Caco-2 (cell line): ENCODE results near the gene MEA1. TPM values are rescaled to one million over a fixed set of nuclear protein-coding genes. Genes with fewer than 3 reads are reported as not detected.

Source experiments
- BruUV-seq: library from RNA; stranded (reverse); fragments of 400-500 nt; replicated peaks from 2 replicates; lab custom pipeline; 2021; lab: Mats Ljungman, UMichigan
- CTCF ChIA-PET: fragments of 300-600 bp; sonication (Branson Sonifier 250); formaldehyde crosslinking; loops from one replicate; lab custom pipeline; 2022; ENCODE audit warnings: antibody characterized with exemption; lab: Charles Lee
- POLR2A ChIA-PET: fragments of 300-600 bp; sonication (Branson Sonifier 250); formaldehyde crosslinking; loops from one replicate; lab custom pipeline; 2022; ENCODE audit warnings: antibody characterized with exemption; lab: Charles Lee
- DNase-seq, 2 experiments: peaks; one replicate each; pipeline versions ENCODE4 v3.0.0 to v3.0.0-alpha.2; 2020 to 2022
- H3K27me3 ChIP-seq: replicated peaks from 2 replicates; pipeline ENCODE4 v1.6.0; 2011; ENCODE audit warnings: low read length; ENCODE audit not compliant: control insufficient read depth, insufficient read depth
- H3K36me3 ChIP-seq: 2 replicates; pipeline ENCODE4 v1.5.1; 2011; ENCODE audit warnings: low read length; ENCODE audit not compliant: control insufficient read depth, insufficient read depth
- H3K4me1 ChIP-seq: fragments of 250-450 bp; sonication (Bioruptor Pico); 2 replicates; pipeline ENCODE4 v1.5.1; 2020; ENCODE audit warnings: mild to moderate bottlenecking
- H3K4me3 ChIP-seq: 2 replicates; pipeline ENCODE4 v1.5.1; 2011; ENCODE audit warnings: low read depth, mild to moderate bottlenecking, control low read depth, low read length
- H3K9me3 ChIP-seq: fragments of 250-450 bp; sonication (Bioruptor Pico); 2 replicates; pipeline ENCODE4 v1.5.1; 2020; ENCODE audit warnings: mild to moderate bottlenecking, moderate library complexity
- H3K27ac Mint-ChIP-seq: one replicate; pipeline ENCODE4 v1.8.0; 2022; ENCODE audit warnings: mixed read lengths; ENCODE audit not compliant: unreplicated experiment
- H3K27me3 Mint-ChIP-seq: one replicate; pipeline ENCODE4 v1.8.0; 2022; ENCODE audit warnings: mixed read lengths; ENCODE audit not compliant: insufficient read depth, unreplicated experiment
- H3K36me3 Mint-ChIP-seq: one replicate; pipeline ENCODE4 v1.8.0; 2022; ENCODE audit warnings: mild to moderate bottlenecking, mixed read lengths; ENCODE audit not compliant: insufficient read depth, unreplicated experiment
- H3K4me1 Mint-ChIP-seq: one replicate; pipeline ENCODE4 v1.8.0; 2022; ENCODE audit warnings: low read depth, mixed read lengths; ENCODE audit not compliant: unreplicated experiment
- H3K4me3 Mint-ChIP-seq: one replicate; pipeline ENCODE4 v1.8.0; 2022; ENCODE audit warnings: mild to moderate bottlenecking, moderate library complexity, mixed read lengths; ENCODE audit not compliant: unreplicated experiment
- H3K9me3 Mint-ChIP-seq: one replicate; pipeline ENCODE4 v1.8.0; 2022; ENCODE audit warnings: mixed read lengths; ENCODE audit not compliant: unreplicated experiment
- CTCF ChIP-seq, 2 experiments: fragments of 200-600 bp in 1 of 2; IDR thresholded peaks; 1 replicate in 1 of 2; 2 replicates in 1 of 2; pipeline versions ENCODE4 v1.5.1 to v1.8.0; 2011 to 2022; ENCODE audit warnings: antibody characterized with exemption in 1 of 2, control low read depth in 1 of 2, inconsistent platforms in 1 of 2, low read depth in 1 of 2, low read length in 1 of 2, mild to moderate bottlenecking in 1 of 2, moderate library complexity in 1 of 2; ENCODE audit not compliant: insufficient read depth in 1 of 2, severe bottlenecking in 1 of 2, unreplicated experiment in 1 of 2
- intact Hi-C: fragments of 100-400 bp; cut with micrococcal nuclease; formaldehyde crosslinking; loops from one replicate; pipeline ENCODE4 v1.10.0; 2022; ENCODE audit not compliant: unreplicated experiment
- total RNA-seq: library from RNA; stranded (reverse); gene quantifications from 2 replicates; pipeline ENCODE4 v1.2.3, GENCODE V29; 2022

MEA1 gene
- total RNA-seq, 1 experiment from 2014 or later, result 62.3 TPM

GRCh38 chr6:42996513-42996912, 17.2 kb downstream of the MEA1 start:
- POLR2A ChIA-PET, result interaction anchor here (1.0 kb wide), 1 partner anchor 12 kb away, joined by 3 read pairs; the partner anchor contains the start of gene PPP2R5D

GRCh38 chr6:42993445-42993844, 20.3 kb downstream of the MEA1 start:
- no peak for DNase-seq
- Histone ChIP-seq H3K27me3 (no peaks in the 10 kb centered on the region), H3K9me3 (no peaks in the 10 kb centered on the region), H3K4me1 (no peaks in the 10 kb centered on the region), H3K4me3 (no peak overlapping the region), H3K36me3 (peaks cover 2% of the 10 kb centered on the region; the same call in 1 of the 2 replicates)
- Mint-ChIP-seq H3K36me3 (peaks cover 20% of the 10 kb centered on the region), H3K27me3 (no peaks in the 10 kb centered on the region), H3K4me3 (no peak overlapping the region), H3K9me3 (no peaks in the 10 kb centered on the region), H3K27ac (no peak overlapping the region), H3K4me1 (peaks cover 2% of the 10 kb centered on the region)
- CTCF ChIA-PET, result interaction anchor here (0.7 kb wide), 1 partner anchor 23 kb away, joined by 3 read pairs; no protein-coding TSS in a partner anchor
- POLR2A ChIA-PET, result no interaction called here
- BruUV-seq, result no TSS peak
- intact Hi-C loops, result no loop called here
- TF ChIP-seq CTCF (IDR thresholded peaks at IDR 0.05; ENCODE audit: insufficient read depth in 1 of 2, low read depth in 1 of 2, low read length in 1 of 2, severe bottlenecking in 1 of 2, unreplicated experiment in 1 of 2), result no peak

More at GRCh38 chr6:42996513-42996912, 17.2 kb downstream of the MEA1 start:
- peak in 1 of 2 experiments; percentile 11 for TF ChIP-seq CTCF (IDR thresholded peaks at IDR 0.05; ENCODE audit: insufficient read depth in 1 of 2, low read depth in 1 of 2, low read length in 1 of 2, severe bottlenecking in 1 of 2, unreplicated experiment in 1 of 2)
- H3K27ac Mint-ChIP-seq, result no peak overlapping the region
- no peaks in the 10 kb centered on the region for H3K9me3 ChIP-seq
- no peaks in the 10 kb centered on the region for H3K27me3 ChIP-seq
- BruUV-seq, result no TSS peak
- H3K9me3 Mint-ChIP-seq, result no peaks in the 10 kb centered on the region
- no peak overlapping the region for H3K4me3 ChIP-seq
- no peaks in the 10 kb centered on the region for H3K36me3 ChIP-seq
- DNase-seq, result no peak
- CTCF ChIA-PET, result interaction anchor here (0.6 to 1.4 kb wide), 4 partner anchors 8 to 86 kb away, joined by 3 to 7 read pairs (median 6); partner anchors contain the start of genes KLHDC3 and MEA1
- H3K4me3 Mint-ChIP-seq, result no peak overlapping the region
- H3K27me3 Mint-ChIP-seq, result no peaks in the 10 kb centered on the region
- intact Hi-C loops, result no loop called here
- H3K36me3 Mint-ChIP-seq, result peaks cover 9% of the 10 kb centered on the region
- H3K4me1 ChIP-seq, result no peaks in the 10 kb centered on the region
- H3K4me1 Mint-ChIP-seq, result no peaks in the 10 kb centered on the region

GRCh38 chr6:42989923-42990322, 23.8 kb downstream of the MEA1 start:
- BruUV-seq, result no TSS peak
- POLR2A ChIA-PET, result interaction anchor here (1.0 kb wide), 1 partner anchor 15 kb away, joined by 8 read pairs; no protein-coding TSS in a partner anchor
- no peaks in the 10 kb centered on the region for H3K9me3 ChIP-seq

More at GRCh38 chr6:42989923-42990322, 23.8 kb downstream of the MEA1 start:
- peaks cover 2% of the 10 kb centered on the region; the same call in 1 of the 2 replicates for H3K36me3 ChIP-seq
- Mint-ChIP-seq H3K36me3 (peaks cover 20% of the 10 kb centered on the region), H3K27me3 (no peaks in the 10 kb centered on the region), H3K9me3 (no peaks in the 10 kb centered on the region), H3K27ac (no peak overlapping the region), H3K4me3 (no peak overlapping the region), H3K4me1 (peaks cover 22% of the 10 kb centered on the region)
- H3K4me3 ChIP-seq, result no peak overlapping the region
- DNase-seq, result no peak
- no peaks in the 10 kb centered on the region for H3K27me3 ChIP-seq
- CTCF ChIA-PET, result interaction anchor here (0.5 to 0.6 kb wide), 2 partner anchors 26 to 60 kb away, joined by 3 read pairs; partner anchors contain the start of gene CNPY3
- TF ChIP-seq CTCF (IDR thresholded peaks at IDR 0.05; ENCODE audit: insufficient read depth in 1 of 2, low read depth in 1 of 2, low read length in 1 of 2, severe bottlenecking in 1 of 2, unreplicated experiment in 1 of 2), result no peak
- intact Hi-C loops, result loop anchor here (10.0 kb wide), 1 partner anchor 85 kb away; no protein-coding TSS in a partner anchor
- H3K4me1 ChIP-seq, result no peaks in the 10 kb centered on the region
